Eye (tissue), 1 donor: ENCODE results near the gene FOXR2.

Source experiments
- DNase-seq: peaks from one replicate; pipeline ENCODE4 v3.0.0-alpha.2; 2015

FOXR2 gene, protein sequence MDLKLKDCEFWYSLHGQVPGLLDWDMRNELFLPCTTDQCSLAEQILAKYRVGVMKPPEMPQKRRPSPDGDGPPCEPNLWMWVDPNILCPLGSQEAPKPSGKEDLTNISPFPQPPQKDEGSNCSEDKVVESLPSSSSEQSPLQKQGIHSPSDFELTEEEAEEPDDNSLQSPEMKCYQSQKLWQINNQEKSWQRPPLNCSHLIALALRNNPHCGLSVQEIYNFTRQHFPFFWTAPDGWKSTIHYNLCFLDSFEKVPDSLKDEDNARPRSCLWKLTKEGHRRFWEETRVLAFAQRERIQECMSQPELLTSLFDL

DNA sequence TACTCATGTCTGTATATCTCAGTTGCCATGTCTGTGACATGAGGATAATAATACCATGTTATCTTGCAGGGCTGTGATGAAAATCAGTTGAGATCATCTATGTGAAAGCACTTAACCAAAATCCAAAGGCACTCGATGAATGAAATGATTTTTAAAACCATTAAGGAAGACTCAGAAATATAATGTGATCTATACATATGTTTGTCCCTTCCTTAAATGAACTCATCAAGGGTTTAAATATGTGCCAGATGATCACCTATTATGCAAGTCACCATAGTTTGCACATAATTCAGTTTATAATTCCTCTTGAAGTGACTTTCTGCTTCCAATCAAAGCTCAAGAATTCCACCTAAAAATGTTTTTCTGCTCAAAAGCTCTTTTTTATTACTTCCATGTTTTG, at the start of gene FOXR2:
FOXR2 (plus strand) TSS at position 301 of the 400 bp plus-strand sequence. CDS start 312 bp downstream, outside the sequence.
- DNase-seq = no peak

DNA sequence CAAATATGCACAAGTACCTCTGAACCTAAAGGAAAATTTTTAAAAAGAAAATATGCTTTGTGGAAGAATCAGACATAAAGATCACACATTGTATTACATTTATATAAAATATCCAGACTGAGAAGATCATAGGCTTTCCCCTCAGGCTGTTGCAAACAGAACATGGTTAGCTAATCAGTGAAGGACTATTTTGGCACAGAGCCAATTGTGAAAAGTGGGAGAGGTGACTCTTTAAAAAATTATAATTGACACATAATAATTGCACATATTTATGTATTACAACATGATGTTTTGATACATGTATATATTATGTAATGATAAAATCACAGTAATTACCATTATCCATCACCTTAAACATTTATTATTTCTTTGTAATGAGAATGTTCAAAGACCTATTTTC, 44.1 kb upstream of the FOXR2 start:
- no peak for DNase-seq

DNA sequence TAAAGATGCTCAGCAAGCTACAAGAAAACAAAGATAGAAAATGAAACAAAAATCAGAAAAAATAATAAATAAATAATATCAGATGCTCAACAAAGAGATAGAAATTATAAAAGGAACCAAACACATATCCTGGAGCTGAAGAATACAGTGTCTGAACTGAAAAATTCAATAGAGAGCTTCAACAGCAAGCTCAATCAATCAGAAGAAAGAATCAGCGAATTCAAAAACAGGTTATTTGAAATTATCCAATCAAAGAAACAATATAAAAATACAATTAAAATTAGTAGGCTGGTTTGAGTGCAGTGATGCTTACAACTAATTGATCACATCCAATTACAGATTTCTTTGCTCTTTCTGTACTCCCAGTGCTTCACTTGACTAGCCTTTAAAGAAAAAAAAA, 40.8 kb upstream of the FOXR2 start:
- no peak for DNase-seq

GRCh38 chrX:55593296-55593695, 29.9 kb upstream of the FOXR2 start:
- DNase-seq = no peak

DNA sequence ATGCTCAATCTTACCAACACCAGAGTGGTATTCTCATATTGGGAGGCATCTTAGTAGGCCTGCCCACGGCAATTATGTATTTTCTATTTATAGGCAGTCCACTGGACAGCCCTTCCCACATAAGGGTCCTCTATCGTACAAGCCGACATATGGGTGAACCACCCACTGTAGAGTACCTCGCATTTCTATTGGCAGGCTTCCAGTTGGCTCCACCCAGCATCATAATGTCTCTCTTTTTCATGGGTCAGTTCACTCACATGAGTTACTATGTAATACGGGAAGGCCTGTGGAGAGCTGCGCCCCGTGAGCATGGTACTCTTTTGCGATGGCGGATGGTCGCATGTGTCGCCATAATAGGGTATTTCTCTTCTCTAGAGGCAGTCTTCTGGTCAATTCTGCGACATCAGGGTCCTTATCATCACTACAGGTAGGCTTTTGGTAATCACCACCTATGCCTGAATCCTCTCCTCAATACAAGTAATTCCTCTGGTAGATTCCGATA, 29.4 kb upstream of the FOXR2 start:
- no peak for DNase-seq

DNA sequence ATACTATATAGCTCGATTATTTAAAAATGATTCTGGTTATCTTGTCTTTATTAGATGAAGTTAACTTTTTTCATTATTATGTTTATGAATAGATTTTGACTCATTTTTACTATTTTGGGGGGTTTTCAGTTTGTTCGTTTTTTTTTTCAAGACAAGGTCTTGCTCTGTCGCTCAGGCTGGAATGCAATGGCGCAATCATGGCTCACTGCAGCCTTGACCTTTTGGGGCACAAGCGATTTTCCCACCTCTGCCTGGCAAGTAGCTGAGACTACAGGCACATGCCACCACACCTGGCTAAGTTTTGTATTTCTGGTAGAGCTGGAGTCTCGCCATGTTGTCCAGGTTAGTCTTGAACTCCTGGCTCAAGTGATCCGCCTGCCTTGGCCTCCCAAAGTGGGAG, 24.9 kb upstream of the FOXR2 start:
- DNase-seq = no peak

GRCh38 chrX:55619547-55619946, 3.7 kb upstream of the FOXR2 start:
- no peak for DNase-seq

GRCh38 chrX:55624403-55624802, 1.2 kb downstream of the FOXR2 start:
- DNase-seq = no peak

- no peak for DNase-seq
Measured at GRCh38 chrX:55636109-55636508, 12.9 kb downstream of the FOXR2 start.

- no peak for DNase-seq
Measured at GRCh38 chrX:55638933-55639332, 15.7 kb downstream of the FOXR2 start.

DNA sequence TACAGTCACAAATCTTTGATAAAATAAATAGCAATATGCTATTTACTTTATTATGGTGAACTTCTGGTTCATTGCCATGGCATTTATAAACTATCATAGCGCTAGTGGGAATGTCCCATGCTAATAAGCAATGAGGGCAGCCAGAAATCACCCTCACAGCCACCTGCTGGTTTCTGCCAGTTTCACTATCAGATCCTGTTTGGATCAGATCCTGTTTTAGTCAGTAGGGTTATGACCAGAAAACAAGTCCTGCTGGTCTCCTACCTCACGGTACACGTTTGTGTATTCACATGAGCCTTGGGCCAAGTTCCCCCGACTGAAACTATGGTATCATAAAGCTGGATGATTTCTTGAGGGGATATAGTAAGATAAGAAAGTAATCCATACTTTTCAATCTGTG, 17.7 kb downstream of the FOXR2 start:
- no peak for DNase-seq

DNA sequence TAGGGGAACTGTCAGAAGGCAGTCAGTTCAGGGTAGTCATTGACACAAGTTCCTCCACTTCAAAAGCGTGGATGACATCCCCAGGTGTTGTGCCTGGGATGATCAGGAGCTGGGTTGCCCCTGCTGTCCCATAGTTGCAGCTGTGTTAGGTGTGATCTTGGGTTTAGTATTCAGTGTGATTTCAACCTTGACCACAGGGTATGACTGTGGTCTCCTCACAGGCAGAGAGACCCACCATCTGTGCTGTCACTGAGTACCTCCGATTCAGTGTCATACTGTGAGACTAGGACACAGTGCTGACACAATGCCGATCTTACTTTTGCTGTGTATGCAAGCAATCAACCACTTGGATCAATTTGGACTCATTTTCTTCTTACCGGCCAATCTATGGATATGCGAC, 25.2 kb downstream of the FOXR2 start:
- DNase-seq = no peak

GRCh38 chrX:55659931-55660330, 36.7 kb downstream of the FOXR2 start:
- DNase-seq = no peak

DNA sequence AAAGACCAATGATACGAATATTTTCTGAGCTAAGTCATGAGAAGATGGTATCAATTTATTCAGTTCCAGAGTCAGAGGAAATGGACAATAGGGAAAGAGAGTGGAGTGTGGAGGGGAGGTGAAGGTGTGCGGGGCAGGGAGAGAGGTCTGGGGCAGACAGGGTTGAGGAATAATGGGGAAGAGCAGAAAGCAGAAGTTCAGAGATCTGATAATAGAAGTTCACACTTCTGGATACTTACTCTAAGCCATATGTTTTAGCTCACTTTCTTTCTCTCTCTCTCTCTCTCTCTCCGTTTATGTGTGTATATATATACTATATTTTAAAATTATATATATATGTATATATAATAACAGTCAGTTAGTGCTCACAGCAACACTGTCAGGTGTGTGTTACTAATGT, 40.4 kb downstream of the FOXR2 start:
- no peak for DNase-seq

DNA sequence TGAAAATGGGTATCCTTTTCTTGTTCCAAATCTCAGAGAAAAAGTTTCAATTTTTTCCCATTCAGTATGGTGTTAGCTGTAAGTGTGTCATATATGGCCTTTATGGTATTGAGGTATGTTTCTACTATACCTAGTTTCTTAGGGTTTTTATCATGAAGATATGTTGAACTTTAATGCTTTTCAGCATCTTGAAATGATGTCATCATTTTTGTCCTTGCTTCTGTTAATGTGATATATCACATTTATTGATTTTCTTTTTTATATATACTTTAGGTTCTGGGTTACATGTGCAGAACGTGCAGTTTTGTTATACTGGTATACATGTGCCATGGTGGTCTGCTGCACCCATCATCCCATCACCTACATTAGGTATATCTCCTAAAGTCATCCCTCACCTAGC, 44.9 kb downstream of the FOXR2 start:
- no peak for DNase-seq
